Neural progenitor cell (in vitro differentiated cells): ENCODE data around the gene APLN. TPM values are rescaled to one million over a fixed set of nuclear protein-coding genes. Genes with fewer than 3 reads are reported as not detected.

Source experiments
- DNase-seq: peaks from one replicate; pipeline ENCODE4 v3.0.0-alpha.2; 2016; ENCODE audit warnings: low spot score
- H2AFZ ChIP-seq: fragments of 200-600 bp; sonication (generic); replicated peaks from 2 replicates; pipeline ENCODE4 v1.6.1; 2016; ENCODE audit warnings: antibody characterized with exemption
- H3F3A ChIP-seq: fragments of 200-600 bp; sonication (generic); 2 replicates; pipeline ENCODE4 v1.6.1; 2016; ENCODE audit warnings: antibody characterized with exemption, low read depth
- H3K27ac ChIP-seq: fragments of 200-600 bp; sonication (generic); 2 replicates; pipeline ENCODE4 v1.5.1; 2016; ENCODE audit warnings: mild to moderate bottlenecking
- H3K27me3 ChIP-seq: fragments of 200-600 bp; sonication (generic); 2 replicates; pipeline ENCODE4 v1.6.1; 2016; ENCODE audit warnings: mild to moderate bottlenecking, moderate library complexity
- H3K36me3 ChIP-seq: fragments of 200-600 bp; sonication (generic); 2 replicates; pipeline ENCODE4 v1.5.1; 2016
- H3K4me1 ChIP-seq: fragments of 200-600 bp; sonication (generic); 2 replicates; pipeline ENCODE4 v1.6.1; 2016; ENCODE audit warnings: mixed run types
- H3K4me2 ChIP-seq: fragments of 200-600 bp; sonication (generic); 2 replicates; pipeline ENCODE4 v1.6.1; 2016
- H3K4me3 ChIP-seq: fragments of 200-600 bp; sonication (generic); 2 replicates; pipeline ENCODE4 v1.5.1; 2016
- H3K79me2 ChIP-seq: fragments of 200-600 bp; sonication (generic); 2 replicates; pipeline ENCODE4 v1.6.1; 2016; ENCODE audit warnings: low read depth
- H3K9ac ChIP-seq: fragments of 200-600 bp; sonication (generic); 2 replicates; pipeline ENCODE4 v1.6.1; 2016
- H3K9me3 ChIP-seq: fragments of 200-600 bp; sonication (generic); 2 replicates; pipeline ENCODE4 v1.5.1; 2016; ENCODE audit warnings: low read depth
- H4K20me1 ChIP-seq: fragments of 200-600 bp; sonication (generic); 2 replicates; pipeline ENCODE4 v1.6.1; 2016; ENCODE audit warnings: low read depth
- H3K27ac Mint-ChIP-seq: 3 replicates; pipeline ENCODE4 v1.8.0; 2021; ENCODE audit warnings: mixed read lengths
- H3K27me3 Mint-ChIP-seq: 2 replicates; pipeline ENCODE4 v1.8.0; 2022; ENCODE audit warnings: low read depth, mild to moderate bottlenecking, inconsistent platforms, moderate library complexity, mixed read lengths; ENCODE audit not compliant: insufficient read depth
- H3K36me3 Mint-ChIP-seq: 3 replicates; pipeline ENCODE4 v1.8.0; 2021; ENCODE audit warnings: mixed read lengths
- H3K4me1 Mint-ChIP-seq: 3 replicates; pipeline ENCODE4 v1.8.0; 2021; ENCODE audit warnings: mixed read lengths
- H3K4me3 Mint-ChIP-seq: 3 replicates; pipeline ENCODE4 v1.8.0; 2021; ENCODE audit warnings: mild to moderate bottlenecking, moderate library complexity, mixed read lengths
- H3K9me3 Mint-ChIP-seq: 3 replicates; pipeline ENCODE4 v1.8.0; 2020; ENCODE audit warnings: mixed read lengths
- CTCF ChIP-seq: fragments of 200-600 bp; sonication (generic); IDR thresholded peaks from 2 replicates; pipeline ENCODE4 v1.5.1; 2017; ENCODE audit warnings: antibody characterized with exemption, mild to moderate bottlenecking
- EZH2 ChIP-seq: fragments of 200-600 bp; sonication (generic); IDR thresholded peaks from 2 replicates; pipeline ENCODE4 v1.6.1; 2017; ENCODE audit warnings: antibody characterized with exemption, mild to moderate bottlenecking, moderate library complexity
- EZH2phosphoT487 ChIP-seq: fragments of 200-600 bp; sonication (generic); IDR thresholded peaks from 2 replicates; pipeline ENCODE4 v1.6.1; 2017; ENCODE audit warnings: antibody characterized with exemption
- total RNA-seq: library from RNA; depleted of rRNA; stranded (reverse); fragments of >200 nt; gene quantifications from 2 replicates; pipeline ENCODE4 v1.2.3, GENCODE V29; 2015; ENCODE audit warnings: low replicate concordance

Gene APLN
- total RNA-seq, 1 donor from 2014 or later, result 0.22 TPM

- Histone ChIP-seq H3K9me3 (no peaks in the 10 kb centered on the region), H2AFZ (no peak overlapping the region), H3K9ac (no peak overlapping the region), H3K4me3 (no peak overlapping the region), H3K27ac (no peak overlapping the region), H4K20me1 (no peaks in the 10 kb centered on the region), H3K36me3 (no peaks in the 10 kb centered on the region), H3K27me3 (no peaks in the 10 kb centered on the region), H3F3A (no peaks in the 10 kb centered on the region), H3K4me2 (no peak overlapping the region), H3K4me1 (no peaks in the 10 kb centered on the region), H3K79me2 (no peaks in the 10 kb centered on the region)
- Mint-ChIP-seq H3K4me1 (peaks cover 2% of the 10 kb centered on the region), H3K27me3 (peaks cover 5% of the 10 kb centered on the region), H3K36me3 (no peaks in the 10 kb centered on the region), H3K27ac (no peak overlapping the region), H3K9me3 (peaks cover 2% of the 10 kb centered on the region), H3K4me3 (no peak overlapping the region)
- no peak for DNase-seq
- TF ChIP-seq EZH2 (no peak), EZH2phosphoT487 (no peak), CTCF (no peak)
These were observed 42.4 kb downstream of the APLN start for GRCh38 chrX:129612396-129612795.

GRCh38 chrX:129609395-129609794, 45.4 kb downstream of the APLN start:
- H3K4me1 Mint-ChIP-seq, result peaks cover 10% of the 10 kb centered on the region
- Histone ChIP-seq H3K27ac (no peak overlapping the region), H3K4me2 (no peak overlapping the region), H3K9ac (no peak overlapping the region), H4K20me1 (no peaks in the 10 kb centered on the region), H3K9me3 (no peaks in the 10 kb centered on the region), H3K27me3 (no peaks in the 10 kb centered on the region), H3K79me2 (no peaks in the 10 kb centered on the region), H3K4me1 (no peaks in the 10 kb centered on the region), H3K36me3 (no peaks in the 10 kb centered on the region), H2AFZ (no peak overlapping the region), H3K4me3 (no peak overlapping the region), H3F3A (no peaks in the 10 kb centered on the region)
- peaks cover 15% of the 10 kb centered on the region for H3K27me3 Mint-ChIP-seq
- no peak for DNase-seq
- peak overlapping the region; percentile 57 for H3K27ac Mint-ChIP-seq
- no peaks in the 10 kb centered on the region for H3K36me3 Mint-ChIP-seq
- H3K4me3 Mint-ChIP-seq, result no peak overlapping the region
- TF ChIP-seq EZH2 (no peak), CTCF (no peak), EZH2phosphoT487 (no peak)
- peaks cover 2% of the 10 kb centered on the region for H3K9me3 Mint-ChIP-seq

GRCh38 chrX:129608496-129608895, 46.3 kb downstream of the APLN start:
- no peak overlapping the region for H3K4me2 ChIP-seq
- H2AFZ ChIP-seq, result no peak overlapping the region
- H3F3A ChIP-seq, result no peaks in the 10 kb centered on the region
- no peak overlapping the region for H3K27ac ChIP-seq
- Mint-ChIP-seq H3K27me3 (peaks cover 15% of the 10 kb centered on the region), H3K4me1 (peaks cover 16% of the 10 kb centered on the region), H3K9me3 (peaks cover 2% of the 10 kb centered on the region), H3K27ac (peak overlapping the region; percentile 53), H3K36me3 (no peaks in the 10 kb centered on the region), H3K4me3 (no peak overlapping the region)
- no peak for DNase-seq
- no peak overlapping the region for H3K4me3 ChIP-seq
- no peak overlapping the region for H3K9ac ChIP-seq
- H3K36me3 ChIP-seq, result no peaks in the 10 kb centered on the region
- H3K9me3 ChIP-seq, result no peaks in the 10 kb centered on the region
- no peaks in the 10 kb centered on the region for H3K27me3 ChIP-seq
- no peaks in the 10 kb centered on the region for H3K79me2 ChIP-seq
- TF ChIP-seq CTCF (no peak), EZH2 (no peak), EZH2phosphoT487 (no peak)
- H4K20me1 ChIP-seq, result no peaks in the 10 kb centered on the region
- H3K4me1 ChIP-seq, result no peaks in the 10 kb centered on the region

- Histone ChIP-seq H3K4me3 (no peak overlapping the region), H3K27me3 (no peaks in the 10 kb centered on the region), H3K9me3 (no peaks in the 10 kb centered on the region), H3K4me2 (no peak overlapping the region), H4K20me1 (no peaks in the 10 kb centered on the region), H2AFZ (no peak overlapping the region), H3K9ac (no peak overlapping the region), H3K27ac (no peak overlapping the region), H3K36me3 (no peaks in the 10 kb centered on the region), H3F3A (no peaks in the 10 kb centered on the region), H3K79me2 (no peaks in the 10 kb centered on the region), H3K4me1 (no peaks in the 10 kb centered on the region)
- Mint-ChIP-seq H3K27me3 (peaks cover 17% of the 10 kb centered on the region), H3K27ac (no peak overlapping the region), H3K4me1 (peaks cover 27% of the 10 kb centered on the region), H3K4me3 (peak overlapping the region; percentile 16), H3K9me3 (peaks cover 2% of the 10 kb centered on the region), H3K36me3 (peaks cover 4% of the 10 kb centered on the region)
- TF ChIP-seq CTCF (peak; percentile 68), EZH2 (no peak)
- peak; percentile 63 for DNase-seq
These were observed 47.8 kb downstream of the APLN start for GRCh38 chrX:129606918-129607317.
